NCI-H2107 treated with DMSO at 0.1 percent for 48 hours (cell line): Measurements from ENCODE around the gene LDHD.

Experiments
- DNase-seq: peaks from one replicate; lab custom pipeline; 2025; ENCODE audit not compliant: unreplicated experiment; lab: John Stamatoyannopoulos, UW

Gene LDHD

GRCh38 chr16:75114946-75115825, 1.4 kb downstream of the LDHD start:
- no peak for DNase-seq

DNA sequence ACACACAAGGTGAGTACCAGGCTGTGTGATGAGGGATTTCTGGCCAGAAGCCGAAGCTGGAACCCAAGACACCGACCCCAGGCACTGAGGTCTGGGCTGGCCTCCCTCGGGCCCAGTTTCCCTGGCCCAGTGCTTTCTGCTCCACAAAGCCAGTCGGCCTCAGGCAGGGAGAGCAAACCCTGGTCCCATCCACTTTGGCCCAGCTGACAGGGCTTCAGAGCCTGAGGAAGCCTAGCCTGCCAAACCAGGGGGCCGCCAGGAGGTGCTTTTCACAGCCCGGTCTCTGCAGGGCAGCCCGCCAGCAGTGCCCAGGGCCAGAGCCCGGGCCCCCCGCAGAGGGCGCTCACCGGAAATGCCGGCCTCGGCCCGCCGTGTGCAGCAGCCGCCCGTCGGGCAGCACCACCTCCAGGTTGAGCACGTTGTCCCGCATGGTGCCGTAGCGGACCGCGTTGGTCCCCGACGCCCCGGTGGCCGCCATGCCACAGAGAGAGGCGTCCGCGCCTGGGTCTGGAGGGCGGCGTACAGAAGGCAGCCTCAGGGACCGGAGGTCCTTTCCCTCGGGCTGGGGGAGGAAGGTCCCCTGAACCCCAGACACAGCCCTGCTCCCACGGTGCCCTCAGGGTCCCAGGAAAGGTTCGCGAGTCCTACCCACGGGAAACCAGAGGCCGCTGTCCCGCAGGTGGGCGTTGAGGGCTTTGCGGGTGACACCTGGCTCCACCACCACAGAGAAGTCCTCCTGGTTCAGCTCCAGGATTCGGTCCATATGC, 2.2 kb downstream of the LDHD start:
- no peak for DNase-seq

DNA sequence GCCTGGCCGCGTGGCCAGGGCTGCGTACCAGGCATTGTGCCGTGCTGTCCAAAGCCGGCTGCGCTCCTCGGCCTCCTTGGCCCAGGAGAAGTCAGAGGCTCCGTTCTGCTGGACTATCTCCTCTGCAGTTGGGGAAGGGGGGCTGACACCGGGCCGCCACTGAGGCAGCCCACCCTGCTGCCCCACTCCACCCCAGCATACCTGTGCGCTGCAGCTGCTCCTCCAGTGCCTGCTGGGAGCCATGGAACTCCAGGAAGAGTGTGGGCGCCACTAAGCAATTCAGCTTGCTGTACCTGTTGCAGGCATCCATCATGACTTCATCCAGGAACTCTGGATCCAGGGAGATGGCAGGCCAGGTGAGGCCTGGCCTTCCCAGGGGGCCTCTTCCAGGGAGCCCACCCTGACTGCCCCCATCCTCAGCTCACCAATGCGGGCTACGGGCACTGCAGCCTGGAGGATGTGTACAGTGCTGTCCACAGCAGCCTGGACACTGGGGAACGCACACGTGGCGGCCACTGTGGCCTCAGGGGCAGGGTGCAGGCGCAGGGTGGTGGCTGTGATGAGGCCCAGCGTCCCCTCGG, 2.9 kb downstream of the LDHD start:
- no peak for DNase-seq

DNA sequence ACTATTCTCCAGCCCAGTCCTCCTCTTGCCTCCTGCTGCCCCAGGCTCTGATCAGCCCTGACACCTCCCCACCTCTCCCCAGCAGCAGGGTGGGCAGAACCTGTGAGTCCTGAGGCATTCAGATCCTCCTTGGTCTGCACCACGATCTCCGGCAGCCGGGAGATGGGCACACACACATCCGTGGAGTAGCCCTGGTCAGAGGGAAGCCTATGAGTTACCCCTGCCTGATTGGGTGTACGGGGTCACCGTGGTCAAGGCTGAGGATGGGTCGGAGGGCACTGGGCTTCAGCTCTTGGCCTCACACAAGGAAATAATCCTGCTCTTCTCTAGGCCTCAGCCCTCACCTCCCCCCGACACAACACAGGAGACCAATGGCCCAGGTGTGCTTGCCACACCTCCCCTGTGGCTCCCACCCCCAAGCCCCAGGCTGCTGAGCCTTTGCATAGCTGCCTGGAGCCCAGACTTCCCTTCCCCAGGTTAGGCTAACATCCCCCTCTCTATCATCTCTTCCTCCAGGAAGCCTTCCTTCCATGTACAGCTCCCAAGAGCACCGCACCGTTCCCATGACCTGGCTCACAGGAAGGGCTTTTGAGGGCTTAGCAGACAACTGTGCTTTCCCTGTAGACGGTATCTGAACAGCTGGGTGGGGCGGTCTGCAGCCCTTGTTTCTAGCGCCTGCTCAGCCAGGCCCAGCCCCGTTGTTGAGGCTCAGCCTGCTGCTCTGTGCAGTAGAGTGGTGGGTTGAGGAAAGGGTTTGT, 3.7 kb downstream of the LDHD start:
- no peak for DNase-seq

- no peak for DNase-seq
Observed at GRCh38 chr16:75111961-75112733, 4.4 kb downstream of the LDHD start.

DNA sequence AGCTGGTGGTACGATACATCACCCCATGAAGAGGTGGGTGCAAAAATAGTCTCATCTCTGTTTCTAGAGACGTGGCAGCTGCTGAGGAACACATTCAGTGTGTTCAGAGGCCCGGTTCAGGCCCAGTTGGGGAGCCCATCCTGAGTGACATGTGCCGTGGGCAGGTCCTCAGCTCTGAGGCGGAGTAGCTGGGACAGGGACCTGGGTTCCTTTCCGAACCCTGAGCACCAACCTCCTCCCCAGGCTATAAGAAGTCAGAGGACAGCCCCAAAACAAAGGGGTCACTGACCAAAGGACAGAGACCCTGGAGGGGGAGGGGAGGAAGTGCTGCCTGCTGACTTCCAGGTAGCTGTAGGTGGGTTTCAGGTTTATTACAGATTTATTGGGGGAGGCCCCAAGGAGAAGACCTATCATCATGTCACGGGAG, 5.1 kb downstream of the LDHD start:
- DNase-seq: no peak

- DNase-seq: peak; percentile 78
Observed at GRCh38 chr16:75110637-75111513, 5.7 kb downstream of the LDHD start.

- peak; percentile 36 for DNase-seq
Observed at GRCh38 chr16:75109732-75110243, 6.8 kb downstream of the LDHD start.

GRCh38 chr16:75108792-75109731, 7.5 kb downstream of the LDHD start:
- peak; percentile 27 for DNase-seq

DNA sequence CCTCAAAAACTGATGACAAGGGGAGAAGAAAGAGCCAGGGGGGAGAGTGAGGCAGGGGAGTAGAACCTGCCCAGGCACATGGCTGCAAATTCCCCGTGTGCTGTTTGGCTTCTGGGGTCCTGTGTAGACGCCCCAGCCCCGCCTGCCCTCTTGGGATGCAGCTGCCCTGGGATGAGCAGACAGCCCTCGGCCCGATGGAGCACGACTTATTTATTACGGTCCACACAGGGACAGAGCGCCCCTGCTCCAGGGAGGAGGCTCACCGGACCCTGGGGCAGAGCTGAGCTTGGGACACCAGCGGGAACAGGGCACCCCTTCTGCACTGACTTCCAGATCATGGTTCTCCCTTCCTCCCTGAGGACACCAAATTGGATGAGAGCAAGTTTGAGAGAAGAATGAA, 9.1 kb downstream of the LDHD start:
- no peak for DNase-seq

- no peak for DNase-seq
Observed at GRCh38 chr16:75106351-75107274, 10.0 kb downstream of the LDHD start.

DNA sequence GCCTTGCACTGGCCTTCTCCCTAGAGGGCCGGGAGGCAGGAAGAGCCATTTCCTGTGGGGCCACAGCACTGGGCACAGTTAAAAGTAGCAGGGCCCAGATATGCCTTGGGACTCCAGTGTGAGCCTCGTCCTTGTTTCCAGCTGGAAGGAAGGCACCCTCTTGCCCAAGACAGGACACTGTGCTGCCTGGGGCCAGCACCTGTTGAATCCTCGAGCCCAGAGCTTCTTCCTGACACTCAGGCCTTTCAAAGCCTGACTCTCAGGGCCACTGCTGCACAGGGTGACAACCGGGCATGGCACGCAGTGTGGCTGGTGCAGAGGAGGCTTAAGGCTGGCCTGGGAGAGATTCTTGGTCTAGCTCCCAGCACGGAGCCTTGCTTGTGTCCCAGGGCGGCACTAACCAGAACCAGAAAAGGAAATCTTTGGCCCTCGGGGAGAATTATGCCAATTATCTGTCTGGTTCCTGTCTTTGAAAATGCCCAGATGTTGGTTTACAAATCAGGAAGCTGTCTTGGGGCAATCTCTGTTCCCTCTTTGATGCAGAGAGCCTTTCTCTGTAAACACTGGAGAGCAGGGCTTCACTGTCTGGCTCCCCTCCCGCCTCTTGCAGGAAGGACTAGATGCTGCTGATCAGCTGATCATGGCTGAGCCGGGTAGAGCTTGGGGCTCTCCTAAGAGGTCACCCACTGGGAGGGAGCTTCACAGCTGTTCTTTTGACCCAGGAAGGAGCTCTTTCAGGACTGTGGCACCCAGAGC, 11.1 kb downstream of the LDHD start:
- DNase-seq: no peak

DNA sequence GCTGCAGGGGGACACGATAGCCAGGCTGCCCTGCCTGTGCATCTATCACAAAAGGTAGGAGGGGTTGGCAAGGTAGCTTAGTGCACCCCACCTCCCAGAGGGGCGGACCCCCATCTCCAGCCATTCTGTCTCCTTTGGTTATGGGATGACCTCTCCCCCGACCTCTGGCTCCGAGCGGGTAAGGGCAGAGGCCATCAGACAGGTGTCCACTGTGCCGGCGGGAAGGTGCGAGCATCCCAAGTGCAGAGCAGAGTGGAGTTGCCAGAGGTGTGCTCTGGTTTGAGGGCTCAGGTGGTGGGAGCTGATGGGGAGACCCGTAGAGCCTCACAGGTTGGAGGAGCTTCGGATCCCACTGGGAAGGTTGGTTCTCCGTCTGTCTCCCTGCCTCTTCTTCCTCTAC, 11.7 kb downstream of the LDHD start:
- no peak for DNase-seq

DNA sequence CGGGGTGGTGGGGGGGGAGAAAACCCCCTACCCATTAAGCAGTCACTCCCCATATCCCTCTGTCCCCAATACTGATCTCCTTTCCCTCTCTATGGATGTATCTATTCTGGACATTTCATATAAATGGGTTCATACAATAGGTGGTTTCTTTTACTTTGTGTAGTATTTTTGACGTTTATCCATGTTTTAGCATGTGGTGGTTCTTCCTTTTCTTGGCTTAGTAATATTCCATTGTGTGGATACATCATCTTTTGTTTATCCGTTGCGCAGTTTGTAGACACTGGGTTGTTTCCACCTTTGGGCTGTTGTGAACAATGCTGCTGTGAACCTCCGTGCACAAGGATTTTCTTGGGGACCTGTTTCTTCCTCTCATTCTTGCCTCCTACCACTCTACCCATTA, 12.6 kb downstream of the LDHD start:
- no peak for DNase-seq

GRCh38 chr16:75102595-75102994, 14.0 kb downstream of the LDHD start:
- DNase-seq: no peak

GRCh38 chr16:75101635-75102034, 14.9 kb downstream of the LDHD start:
- no peak for DNase-seq
